ENCODE data around the gene KIF3B.
"Not testable (repeated sequence)": the region's sequence is repeated elsewhere in the genome, so short reads cannot be mapped to it uniquely, and the experiment has no call there.

Gene KIF3B

GRCh38 chr20:32296412-32296811 lies 19.0 kb downstream of the KIF3B start:
- no peak for DNase-seq (ENCODE audit: low spot score)

- DNase-seq (ENCODE audit: low spot score) = no peak
Measured at GRCh38 chr20:32296819-32297420, 19.5 kb downstream of the KIF3B start.

GRCh38 chr20:32297439-32297838 lies 20.0 kb downstream of the KIF3B start:
- DNase-seq (ENCODE audit: low spot score) = no peak

GRCh38 chr20:32300647-32301046 lies 23.2 kb downstream of the KIF3B start:
- DNase-seq (ENCODE audit: low spot score) = no peak

- DNase-seq (ENCODE audit: low spot score) = no peak
Measured at GRCh38 chr20:32301719-32302506, 24.5 kb downstream of the KIF3B start.

- no peak for DNase-seq (ENCODE audit: low spot score)
Measured at GRCh38 chr20:32302507-32302872, 25.0 kb downstream of the KIF3B start.

GRCh38 chr20:32304131-32304746 lies 26.8 kb downstream of the KIF3B start:
- DNase-seq (ENCODE audit: low spot score) = no peak

- DNase-seq (ENCODE audit: low spot score) = no peak
Measured at GRCh38 chr20:32312718-32313424, 35.4 kb downstream of the KIF3B start.

GRCh38 chr20:32314768-32315167 lies 37.3 kb downstream of the KIF3B start:
- DNase-seq (ENCODE audit: low spot score) = no peak

GRCh38 chr20:32315399-32315798 lies 37.9 kb downstream of the KIF3B start:
- no peak for DNase-seq (ENCODE audit: low spot score)

GRCh38 chr20:32315891-32316290 lies 38.4 kb downstream of the KIF3B start:
- DNase-seq (ENCODE audit: low spot score) = no peak

- no peak for DNase-seq (ENCODE audit: low spot score)
Measured at GRCh38 chr20:32316667-32317066, 39.2 kb downstream of the KIF3B start.

- DNase-seq (ENCODE audit: low spot score) = peak; percentile 12
Measured at GRCh38 chr20:32319100-32319499, 41.6 kb downstream of the KIF3B start.

GRCh38 chr20:32320305-32320704 lies 42.9 kb downstream of the KIF3B start:
- DNase-seq (ENCODE audit: low spot score) = no peak

GRCh38 chr20:32321390-32321789 lies 43.9 kb downstream of the KIF3B start:
- no peak for DNase-seq (ENCODE audit: low spot score)

- DNase-seq (ENCODE audit: low spot score) = not testable (repeated sequence)
Measured at GRCh38 chr20:32322260-32322659, 44.8 kb downstream of the KIF3B start.

- DNase-seq (ENCODE audit: low spot score) = not testable (repeated sequence)
Measured at GRCh38 chr20:32323761-32324160, 46.3 kb downstream of the KIF3B start.

GRCh38 chr20:32325706-32326503 lies 48.5 kb downstream of the KIF3B start:
- DNase-seq (ENCODE audit: low spot score) = no peak

GRCh38 chr20:32326504-32326845 lies 49.0 kb downstream of the KIF3B start:
- DNase-seq (ENCODE audit: low spot score) = no peak

- DNase-seq (ENCODE audit: low spot score) = no peak
Measured at GRCh38 chr20:32327087-32327681, 49.7 kb downstream of the KIF3B start.

- DNase-seq (ENCODE audit: low spot score) = no peak
Measured at GRCh38 chr20:32329817-32330554, 52.5 kb downstream of the KIF3B start.
